Measurements from ENCODE around the gene COL8A1.

Gene COL8A1

DNA sequence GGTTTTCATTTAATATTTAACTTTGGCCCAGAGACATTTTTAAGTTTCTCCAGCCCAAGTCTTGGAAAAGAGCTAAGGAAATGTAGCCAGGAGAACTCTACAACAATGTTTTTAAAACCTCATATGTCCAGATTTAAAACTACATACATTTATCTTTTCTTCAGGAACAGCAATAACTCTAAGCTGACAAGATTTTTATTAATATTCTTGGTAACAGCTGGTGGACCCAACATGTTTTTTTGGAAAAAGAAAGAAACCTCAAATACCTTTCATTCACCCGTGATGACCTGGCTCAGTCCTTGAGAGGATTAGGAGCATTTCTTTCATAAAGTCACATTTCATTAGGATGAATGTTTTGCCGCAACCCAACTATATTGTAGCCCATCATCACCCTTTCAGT, 128.9 kb downstream of the COL8A1 start:
- H3K27me3 ChIP-seq (ENCODE audit: control insufficient read depth, insufficient read depth, low read length): no peaks in the 10 kb centered on the region
- no peaks in the 10 kb centered on the region for H3K36me3 ChIP-seq (ENCODE audit: control insufficient read depth, low read depth, low read length)
- H3K27ac ChIP-seq (ENCODE audit: low read length): no peak overlapping the region
- no peaks in the 10 kb centered on the region for H3K4me1 ChIP-seq (ENCODE audit: control insufficient read depth, low read depth, low read length)
- no peak overlapping the region for H3K4me3 ChIP-seq (ENCODE audit: low read length)
- H3K9me3 ChIP-seq (ENCODE audit: control insufficient read depth, low read depth, low read length): no peaks in the 10 kb centered on the region
- H3K9ac ChIP-seq (ENCODE audit: low read length): no peak overlapping the region

DNA sequence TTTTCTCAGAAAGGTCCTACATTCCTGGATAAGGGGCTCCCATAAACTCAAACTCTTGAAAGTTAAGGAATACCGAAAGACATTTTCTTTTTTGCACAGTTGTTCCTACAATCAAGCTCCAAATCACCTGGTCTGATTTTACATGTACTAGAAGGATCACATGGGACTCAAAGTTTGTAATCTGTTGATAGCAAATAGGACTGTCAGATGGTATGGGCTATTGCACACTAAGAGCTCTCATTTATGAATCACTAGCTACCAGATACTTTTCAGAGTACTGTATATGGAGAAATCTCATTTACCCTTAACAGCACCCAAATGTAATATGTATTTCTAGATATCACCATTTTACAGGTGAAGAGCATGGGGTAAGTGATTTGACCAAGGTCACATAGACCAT, 129.7 kb downstream of the COL8A1 start:
- Histone ChIP-seq H3K27ac (ENCODE audit: low read length) (no peak overlapping the region), H3K9me3 (ENCODE audit: control insufficient read depth, low read depth, low read length) (no peaks in the 10 kb centered on the region), H3K4me3 (ENCODE audit: low read length) (no peak overlapping the region)

DNA sequence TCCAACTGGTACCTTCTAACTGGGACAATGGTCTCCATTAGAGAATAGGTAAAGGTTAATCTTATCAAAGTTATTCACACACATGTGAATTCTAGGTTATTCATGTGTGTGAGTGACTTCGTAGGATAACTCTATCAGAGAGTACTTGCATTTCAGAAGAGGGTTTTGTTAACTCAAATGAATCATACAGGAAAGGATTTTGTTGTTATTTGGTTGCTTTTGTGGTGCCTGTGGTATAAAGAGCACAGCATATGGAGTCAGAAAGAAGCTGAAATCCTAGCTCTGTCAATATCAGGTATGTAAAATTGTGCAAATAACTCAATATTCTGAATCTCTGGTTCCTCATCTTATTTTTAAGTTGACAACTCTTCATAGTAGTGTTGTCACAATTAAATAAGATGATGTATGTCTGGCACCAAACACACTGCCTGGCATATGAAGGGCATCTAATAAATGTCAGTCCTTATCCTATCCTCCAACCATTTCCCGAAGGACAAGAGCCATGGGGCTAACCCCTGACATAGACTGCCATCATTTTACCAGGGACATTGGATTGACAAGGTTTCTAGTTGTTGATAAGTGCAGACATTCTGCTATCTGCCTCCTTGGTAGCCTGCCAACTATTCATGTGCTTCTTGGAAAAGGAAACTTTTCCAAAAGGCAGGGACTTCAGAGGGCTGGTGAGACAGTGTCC, 130.6 kb downstream of the COL8A1 start:
- no peaks in the 10 kb centered on the region for H3K27me3 ChIP-seq (ENCODE audit: control insufficient read depth, insufficient read depth, low read length)
- no peak overlapping the region for H3K4me3 ChIP-seq (ENCODE audit: low read length)
- no peaks in the 10 kb centered on the region for H3K36me3 ChIP-seq (ENCODE audit: control insufficient read depth, low read depth, low read length)
- no peak overlapping the region for H3K27ac ChIP-seq (ENCODE audit: low read length)
- H3K4me1 ChIP-seq (ENCODE audit: control insufficient read depth, low read depth, low read length): no peaks in the 10 kb centered on the region
- H3K9me3 ChIP-seq (ENCODE audit: control insufficient read depth, low read depth, low read length): no peaks in the 10 kb centered on the region
- H3K9ac ChIP-seq (ENCODE audit: low read length): no peak overlapping the region

More for the DNA sequence above, 129.7 kb downstream of the COL8A1 start:
- Histone ChIP-seq H3K4me1 (ENCODE audit: control insufficient read depth, low read depth, low read length) (no peaks in the 10 kb centered on the region), H3K27me3 (ENCODE audit: control insufficient read depth, insufficient read depth, low read length) (no peaks in the 10 kb centered on the region), H3K9ac (ENCODE audit: low read length) (no peak overlapping the region), H3K36me3 (ENCODE audit: control insufficient read depth, low read depth, low read length) (no peaks in the 10 kb centered on the region)

DNA sequence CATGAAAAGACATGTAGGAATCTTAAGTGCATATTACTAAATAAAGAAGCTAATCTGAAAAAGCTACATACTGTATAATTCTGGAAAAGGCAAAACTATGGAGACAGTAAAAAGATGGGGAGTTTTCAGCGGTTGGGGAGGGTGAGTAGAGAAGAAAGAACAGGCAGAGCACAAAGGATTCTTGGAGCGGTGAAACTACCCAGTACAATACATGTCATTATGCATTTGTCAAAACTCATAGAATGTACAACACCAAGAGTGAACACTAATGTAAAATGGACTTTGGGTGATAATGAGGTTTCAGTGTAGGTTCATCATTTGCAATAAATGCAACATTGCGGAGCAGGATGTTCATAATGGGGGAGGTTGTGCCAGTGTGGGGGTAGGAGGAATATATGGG, 133.8 kb downstream of the COL8A1 start:
- Histone ChIP-seq H3K9ac (ENCODE audit: low read length) (no peak overlapping the region), H3K36me3 (ENCODE audit: control insufficient read depth, low read depth, low read length) (no peaks in the 10 kb centered on the region), H3K27ac (ENCODE audit: low read length) (no peak overlapping the region), H3K4me3 (ENCODE audit: low read length) (no peak overlapping the region), H3K4me1 (ENCODE audit: control insufficient read depth, low read depth, low read length) (no peaks in the 10 kb centered on the region), H3K9me3 (ENCODE audit: control insufficient read depth, low read depth, low read length) (no peaks in the 10 kb centered on the region), H3K27me3 (ENCODE audit: control insufficient read depth, insufficient read depth, low read length) (no peaks in the 10 kb centered on the region)

DNA sequence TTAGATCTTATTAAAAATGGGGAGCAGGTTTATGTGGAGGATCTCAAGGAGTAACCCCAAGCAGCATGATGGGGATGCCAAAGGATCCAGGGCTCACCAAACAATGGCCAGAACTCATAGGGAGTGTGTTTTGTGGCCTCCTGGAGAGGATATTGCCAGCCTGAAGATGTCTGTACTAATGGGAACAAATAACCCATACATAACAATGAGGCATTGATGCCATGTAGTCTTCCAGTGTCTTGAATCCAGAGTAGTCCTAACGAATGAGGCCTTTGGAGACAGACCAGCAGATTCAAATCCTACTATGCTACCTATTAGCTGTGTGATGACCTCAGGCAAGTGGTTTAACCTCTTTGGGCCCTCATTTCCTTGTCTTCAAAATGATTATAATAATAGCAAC, 134.3 kb downstream of the COL8A1 start:
- Histone ChIP-seq H3K4me3 (ENCODE audit: low read length) (no peak overlapping the region), H3K27me3 (ENCODE audit: control insufficient read depth, insufficient read depth, low read length) (no peaks in the 10 kb centered on the region), H3K9ac (ENCODE audit: low read length) (no peak overlapping the region), H3K27ac (ENCODE audit: low read length) (no peak overlapping the region), H3K36me3 (ENCODE audit: control insufficient read depth, low read depth, low read length) (no peaks in the 10 kb centered on the region), H3K9me3 (ENCODE audit: control insufficient read depth, low read depth, low read length) (no peaks in the 10 kb centered on the region), H3K4me1 (ENCODE audit: control insufficient read depth, low read depth, low read length) (no peaks in the 10 kb centered on the region)

DNA sequence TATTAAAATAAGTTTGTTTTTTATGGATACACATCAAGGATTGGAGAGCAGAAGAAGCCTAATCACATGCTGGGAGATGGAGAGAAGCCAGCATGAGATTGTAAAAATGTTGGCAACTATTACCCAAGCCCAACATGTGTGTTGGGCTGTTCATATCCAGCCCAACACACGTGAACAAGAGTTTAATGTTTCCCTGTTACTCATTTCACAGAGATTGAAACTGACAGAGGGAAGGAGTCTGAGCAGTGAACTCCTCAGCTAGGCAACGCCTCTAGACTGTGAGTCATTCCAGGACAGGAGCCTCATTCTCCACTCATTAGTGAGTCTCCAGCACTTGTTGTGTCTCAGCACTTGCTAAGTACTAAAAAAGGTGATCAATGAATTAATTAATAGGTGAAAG, 136.1 kb downstream of the COL8A1 start:
- Histone ChIP-seq H3K36me3 (ENCODE audit: control insufficient read depth, low read depth, low read length) (no peaks in the 10 kb centered on the region), H3K27ac (ENCODE audit: low read length) (no peak overlapping the region), H3K9ac (ENCODE audit: low read length) (no peak overlapping the region), H3K27me3 (ENCODE audit: control insufficient read depth, insufficient read depth, low read length) (no peaks in the 10 kb centered on the region), H3K4me1 (ENCODE audit: control insufficient read depth, low read depth, low read length) (no peaks in the 10 kb centered on the region), H3K4me3 (ENCODE audit: low read length) (no peak overlapping the region), H3K9me3 (ENCODE audit: control insufficient read depth, low read depth, low read length) (no peaks in the 10 kb centered on the region)

DNA sequence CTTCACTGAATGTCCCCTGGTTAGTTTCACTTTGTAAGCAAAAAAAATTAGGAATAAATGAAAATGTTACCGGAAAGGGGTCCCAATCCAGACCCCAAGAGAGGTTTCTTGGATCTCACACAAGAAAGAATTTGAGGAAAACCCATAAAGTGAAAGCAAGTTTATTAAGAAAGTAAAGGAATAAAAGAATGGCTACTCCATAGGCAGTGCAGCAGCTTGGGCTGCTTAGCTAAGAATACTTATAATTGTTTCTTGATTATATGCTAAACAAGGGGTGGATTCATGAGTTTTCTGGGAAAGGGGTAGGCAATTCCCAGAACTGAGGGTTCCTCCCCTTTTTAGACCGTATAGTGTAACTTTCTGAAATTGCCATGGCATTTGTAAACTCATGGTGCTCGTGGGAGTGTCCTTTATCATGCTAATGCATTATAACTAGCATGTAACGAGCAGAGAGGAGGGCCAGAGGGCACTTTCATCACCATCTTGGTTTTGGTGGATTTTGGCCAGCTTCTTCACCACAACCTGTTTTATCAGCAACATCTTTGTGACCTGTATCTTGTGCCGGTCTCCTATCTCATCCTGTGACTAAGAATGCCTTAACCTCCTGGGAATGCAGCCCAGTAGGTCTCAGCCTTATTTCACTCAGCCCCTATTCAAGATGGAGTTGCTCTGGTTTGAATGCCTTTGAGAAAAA, 138.3 kb downstream of the COL8A1 start:
- Histone ChIP-seq H3K9me3 (ENCODE audit: control insufficient read depth, low read depth, low read length) (no peaks in the 10 kb centered on the region), H3K27ac (ENCODE audit: low read length) (no peak overlapping the region), H3K27me3 (ENCODE audit: control insufficient read depth, insufficient read depth, low read length) (no peaks in the 10 kb centered on the region), H3K4me3 (ENCODE audit: low read length) (no peak overlapping the region), H3K4me1 (ENCODE audit: control insufficient read depth, low read depth, low read length) (no peaks in the 10 kb centered on the region), H3K36me3 (ENCODE audit: control insufficient read depth, low read depth, low read length) (no peaks in the 10 kb centered on the region), H3K9ac (ENCODE audit: low read length) (no peak overlapping the region)

DNA sequence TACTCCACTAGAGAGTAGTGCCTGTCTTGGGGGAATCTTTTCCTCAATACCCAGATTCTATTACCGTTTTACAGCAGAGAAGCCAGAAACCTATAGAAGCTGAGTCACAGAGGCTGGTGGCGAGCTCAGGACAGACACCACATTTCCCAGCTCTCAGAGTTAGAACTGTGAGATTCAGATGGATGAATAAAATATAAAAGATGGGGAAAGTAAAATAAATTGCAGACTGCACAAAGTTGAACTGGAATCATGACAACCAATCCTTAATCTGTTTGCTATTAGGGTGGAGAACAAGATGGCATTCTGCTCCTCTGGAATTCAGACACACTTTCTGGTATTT, 138.8 kb downstream of the COL8A1 start:
- no peaks in the 10 kb centered on the region for H3K9me3 ChIP-seq (ENCODE audit: control insufficient read depth, low read depth, low read length)
- no peak overlapping the region for H3K9ac ChIP-seq (ENCODE audit: low read length)
- no peaks in the 10 kb centered on the region for H3K27me3 ChIP-seq (ENCODE audit: control insufficient read depth, insufficient read depth, low read length)
- H3K36me3 ChIP-seq (ENCODE audit: control insufficient read depth, low read depth, low read length): no peaks in the 10 kb centered on the region
- no peak overlapping the region for H3K4me3 ChIP-seq (ENCODE audit: low read length)
- no peak overlapping the region for H3K27ac ChIP-seq (ENCODE audit: low read length)
- H3K4me1 ChIP-seq (ENCODE audit: control insufficient read depth, low read depth, low read length): no peaks in the 10 kb centered on the region

DNA sequence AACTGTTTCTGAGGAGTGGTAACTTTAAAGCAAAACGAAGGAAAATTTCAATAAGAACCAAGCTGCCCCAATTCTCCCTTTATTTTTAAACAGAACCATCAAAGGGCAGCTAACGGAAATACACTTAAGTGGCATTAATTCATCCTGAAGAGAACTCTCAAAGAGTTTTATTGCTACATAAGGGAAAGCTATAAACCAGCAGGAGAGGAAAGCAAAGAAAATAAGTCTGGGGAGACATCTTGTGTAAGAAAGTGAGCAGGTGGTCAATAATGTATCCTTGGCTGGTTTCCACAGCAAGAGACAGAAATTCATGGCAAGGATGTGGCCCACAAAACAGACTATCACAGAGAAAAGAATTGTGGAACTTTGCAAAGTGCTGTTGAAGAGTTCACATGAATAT, 139.3 kb downstream of the COL8A1 start:
- no peaks in the 10 kb centered on the region for H3K9me3 ChIP-seq (ENCODE audit: control insufficient read depth, low read depth, low read length)
- no peaks in the 10 kb centered on the region for H3K4me1 ChIP-seq (ENCODE audit: control insufficient read depth, low read depth, low read length)
- H3K27ac ChIP-seq (ENCODE audit: low read length): no peak overlapping the region
- no peak overlapping the region for H3K4me3 ChIP-seq (ENCODE audit: low read length)
- H3K36me3 ChIP-seq (ENCODE audit: control insufficient read depth, low read depth, low read length): no peaks in the 10 kb centered on the region
- no peaks in the 10 kb centered on the region for H3K27me3 ChIP-seq (ENCODE audit: control insufficient read depth, insufficient read depth, low read length)
- H3K9ac ChIP-seq (ENCODE audit: low read length): no peak overlapping the region

DNA sequence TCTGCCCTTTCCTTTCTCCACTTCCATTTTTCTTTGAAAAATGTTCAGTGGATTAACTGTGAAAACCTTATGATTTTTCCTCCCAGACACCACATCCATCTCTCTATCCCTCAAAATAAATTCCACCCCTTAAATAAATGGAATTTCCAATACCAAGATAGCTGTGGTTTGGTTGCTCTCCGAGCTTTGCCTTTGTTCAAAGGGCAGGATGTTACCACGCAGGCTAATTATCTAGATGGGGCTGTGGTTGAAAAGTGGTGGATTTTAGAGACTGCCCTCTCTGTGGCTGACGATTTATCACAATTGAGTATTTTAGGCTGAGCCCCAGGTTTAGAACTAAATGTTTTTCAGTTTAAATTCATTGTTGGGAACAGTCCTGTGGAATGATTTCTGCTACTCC, 142.4 kb downstream of the COL8A1 start:
- no peak overlapping the region for H3K9ac ChIP-seq (ENCODE audit: low read length)
- no peaks in the 10 kb centered on the region for H3K4me1 ChIP-seq (ENCODE audit: control insufficient read depth, low read depth, low read length)
- no peaks in the 10 kb centered on the region for H3K36me3 ChIP-seq (ENCODE audit: control insufficient read depth, low read depth, low read length)
- H3K9me3 ChIP-seq (ENCODE audit: control insufficient read depth, low read depth, low read length): no peaks in the 10 kb centered on the region
- no peak overlapping the region for H3K4me3 ChIP-seq (ENCODE audit: low read length)
- no peak overlapping the region for H3K27ac ChIP-seq (ENCODE audit: low read length)
- H3K27me3 ChIP-seq (ENCODE audit: control insufficient read depth, insufficient read depth, low read length): no peaks in the 10 kb centered on the region

DNA sequence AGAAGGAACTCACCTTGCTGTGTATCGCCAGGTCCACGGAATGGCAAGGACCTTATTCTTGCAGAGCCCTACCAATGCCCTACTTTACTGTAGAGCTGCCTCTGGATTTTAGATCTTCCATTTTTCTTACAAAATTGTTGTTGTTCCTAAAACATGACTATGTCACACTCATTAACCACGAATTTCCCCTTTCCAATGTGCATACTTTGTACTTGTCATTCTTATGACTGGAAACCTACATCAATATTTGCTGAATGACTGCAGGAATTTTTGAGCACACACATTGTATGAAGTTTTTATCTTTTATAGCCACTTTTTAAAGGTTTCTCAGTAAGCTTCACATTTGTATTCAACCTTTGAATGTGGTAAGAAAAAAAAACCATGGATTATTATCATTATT, 143.4 kb downstream of the COL8A1 start:
- H3K4me3 ChIP-seq (ENCODE audit: low read length): no peak overlapping the region
- no peak overlapping the region for H3K9ac ChIP-seq (ENCODE audit: low read length)
- no peaks in the 10 kb centered on the region for H3K36me3 ChIP-seq (ENCODE audit: control insufficient read depth, low read depth, low read length)
- H3K4me1 ChIP-seq (ENCODE audit: control insufficient read depth, low read depth, low read length): no peaks in the 10 kb centered on the region
- no peak overlapping the region for H3K27ac ChIP-seq (ENCODE audit: low read length)
- no peaks in the 10 kb centered on the region for H3K27me3 ChIP-seq (ENCODE audit: control insufficient read depth, insufficient read depth, low read length)
- no peaks in the 10 kb centered on the region for H3K9me3 ChIP-seq (ENCODE audit: control insufficient read depth, low read depth, low read length)

DNA sequence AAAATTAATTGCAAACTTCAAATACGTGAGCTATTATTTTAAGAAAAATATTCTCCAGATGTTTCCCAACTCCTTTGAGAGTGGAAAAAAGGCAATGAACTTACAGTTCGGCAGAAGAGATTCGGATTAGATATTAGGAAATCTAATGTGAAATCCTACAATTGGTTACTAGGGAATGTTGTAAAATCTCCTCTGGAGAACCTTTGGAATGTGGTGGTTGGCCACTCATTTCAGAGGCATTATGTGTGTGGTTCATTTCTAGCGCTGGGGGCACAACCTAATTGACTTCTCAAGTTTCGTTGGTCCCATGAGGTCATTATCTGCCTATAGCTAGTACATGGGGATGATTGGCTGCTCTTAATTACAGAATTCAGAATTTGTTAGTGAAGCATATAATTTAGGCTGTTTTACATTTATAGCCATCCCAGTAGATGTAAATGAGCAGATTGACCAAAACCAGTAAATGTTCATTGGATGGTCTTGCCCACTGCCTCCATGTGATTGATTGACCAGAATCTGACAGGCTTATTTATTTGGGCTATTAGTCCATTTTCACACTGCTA, 144.7 kb downstream of the COL8A1 start:
- Histone ChIP-seq H3K4me1 (ENCODE audit: control insufficient read depth, low read depth, low read length) (no peaks in the 10 kb centered on the region), H3K27me3 (ENCODE audit: control insufficient read depth, insufficient read depth, low read length) (no peaks in the 10 kb centered on the region), H3K27ac (ENCODE audit: low read length) (no peak overlapping the region), H3K36me3 (ENCODE audit: control insufficient read depth, low read depth, low read length) (no peaks in the 10 kb centered on the region), H3K9ac (ENCODE audit: low read length) (no peak overlapping the region), H3K4me3 (ENCODE audit: low read length) (no peak overlapping the region), H3K9me3 (ENCODE audit: control insufficient read depth, low read depth, low read length) (no peaks in the 10 kb centered on the region)
